Measurements from ENCODE around the gene GRM2. TPM values are rescaled to one million over a fixed set of nuclear protein-coding genes. Genes with fewer than 3 reads are reported as not detected.

Gene GRM2
- total RNA-seq, 2 experiments from 2014 or later: 2.4 to 3.0 TPM

- DNase-seq: no peak
- Mint-ChIP-seq H3K27ac (no peak overlapping the region), H3K27me3 (peaks cover 9% of the 10 kb centered on the region), H3K9me3 (no peaks in the 10 kb centered on the region), H3K4me3 (no peak overlapping the region), H3K36me3 (ENCODE audit: low read depth) (peaks cover 4% of the 10 kb centered on the region), H3K4me1 (peaks cover 8% of the 10 kb centered on the region)
- CTCF ChIA-PET: interaction anchor here (0.6 to 1.3 kb wide), 2 partner anchors 25 to 457 kb away, joined by 4 to 7 read pairs; no protein-coding TSS in a partner anchor
- POLR2A ChIA-PET: no interaction called here
These were observed 3.9 kb downstream of the GRM2 start for GRCh38 chr3:51710631-51711351.

- POLR2A ChIA-PET: no interaction called here
- Mint-ChIP-seq H3K4me1 (peaks cover 6% of the 10 kb centered on the region), H3K36me3 (ENCODE audit: low read depth) (peaks cover 1% of the 10 kb centered on the region), H3K9me3 (no peaks in the 10 kb centered on the region), H3K4me3 (no peak overlapping the region), H3K27ac (no peak overlapping the region), H3K27me3 (peaks cover 9% of the 10 kb centered on the region)
- no peak for DNase-seq
- CTCF ChIA-PET: no interaction called here
These were observed 4.6 kb downstream of the GRM2 start for GRCh38 chr3:51711352-51712037.

GRCh38 chr3:51712038-51712420 lies 5.2 kb downstream of the GRM2 start:
- H3K9me3 Mint-ChIP-seq: no peaks in the 10 kb centered on the region
- no peak overlapping the region for H3K27ac Mint-ChIP-seq
- peaks cover 6% of the 10 kb centered on the region for H3K4me1 Mint-ChIP-seq
- ChIA-PET CTCF (interaction anchor here (1.1 kb wide), 1 partner anchor 37 kb away, joined by 3 read pairs; no protein-coding TSS in a partner anchor), POLR2A (no interaction called here)
- DNase-seq: no peak
- H3K36me3 Mint-ChIP-seq (ENCODE audit: low read depth): peaks cover 1% of the 10 kb centered on the region
- peaks cover 7% of the 10 kb centered on the region for H3K27me3 Mint-ChIP-seq
- no peak overlapping the region for H3K4me3 Mint-ChIP-seq

- Mint-ChIP-seq H3K27ac (no peak overlapping the region), H3K27me3 (peaks cover 4% of the 10 kb centered on the region), H3K9me3 (no peaks in the 10 kb centered on the region), H3K4me1 (peaks cover 2% of the 10 kb centered on the region), H3K4me3 (no peak overlapping the region), H3K36me3 (ENCODE audit: low read depth) (peaks cover 1% of the 10 kb centered on the region)
- ChIA-PET CTCF (interaction anchor here (1.1 kb wide), 1 partner anchor 38 kb away, joined by 3 read pairs; no protein-coding TSS in a partner anchor), POLR2A (no interaction called here)
- DNase-seq: no peak
These were observed 5.7 kb downstream of the GRM2 start for GRCh38 chr3:51712511-51712931.

GRCh38 chr3:51712963-51713362 lies 6.1 kb downstream of the GRM2 start:
- ChIA-PET CTCF (interaction anchor here (1.1 kb wide), 1 partner anchor 38 kb away, joined by 3 read pairs; no protein-coding TSS in a partner anchor), POLR2A (no interaction called here)
- peaks cover 1% of the 10 kb centered on the region for H3K36me3 Mint-ChIP-seq (ENCODE audit: low read depth)

GRCh38 chr3:51715231-51715976 lies 8.5 kb downstream of the GRM2 start:
- ChIA-PET CTCF (interaction anchor here (1.2 to 1.5 kb wide), 2 partner anchors 26 to 213 kb away, joined by 4 read pairs; no protein-coding TSS in a partner anchor), POLR2A (no interaction called here)
- no peaks in the 10 kb centered on the region for H3K9me3 Mint-ChIP-seq
- DNase-seq: no peak
- H3K27ac Mint-ChIP-seq: no peak overlapping the region
- H3K4me3 Mint-ChIP-seq: no peak overlapping the region
- no peaks in the 10 kb centered on the region for H3K27me3 Mint-ChIP-seq
- peaks cover 18% of the 10 kb centered on the region for H3K4me1 Mint-ChIP-seq
- no peaks in the 10 kb centered on the region for H3K36me3 Mint-ChIP-seq (ENCODE audit: low read depth)

More at GRCh38 chr3:51712963-51713362, 6.1 kb downstream of the GRM2 start:
- H3K9me3 Mint-ChIP-seq: no peaks in the 10 kb centered on the region
- DNase-seq: no peak
- H3K4me1 Mint-ChIP-seq: peaks cover 2% of the 10 kb centered on the region
- H3K27me3 Mint-ChIP-seq: no peaks in the 10 kb centered on the region
- no peak overlapping the region for H3K27ac Mint-ChIP-seq
- no peak overlapping the region for H3K4me3 Mint-ChIP-seq

GRCh38 chr3:51715977-51716294 lies 9.1 kb downstream of the GRM2 start:
- DNase-seq: no peak
- Mint-ChIP-seq H3K36me3 (ENCODE audit: low read depth) (no peaks in the 10 kb centered on the region), H3K4me3 (no peak overlapping the region), H3K27me3 (no peaks in the 10 kb centered on the region), H3K27ac (no peak overlapping the region), H3K9me3 (no peaks in the 10 kb centered on the region), H3K4me1 (peaks cover 22% of the 10 kb centered on the region)
- ChIA-PET POLR2A (no interaction called here), CTCF (interaction anchor here (1.1 to 1.5 kb wide), 4 partner anchors 26 to 214 kb away, joined by 3 to 4 read pairs (median 4); no protein-coding TSS in a partner anchor)

GRCh38 chr3:51716805-51717204 lies 9.9 kb downstream of the GRM2 start:
- Mint-ChIP-seq H3K9me3 (no peaks in the 10 kb centered on the region), H3K27ac (no peak overlapping the region), H3K4me1 (peaks cover 31% of the 10 kb centered on the region), H3K27me3 (no peaks in the 10 kb centered on the region), H3K4me3 (no peak overlapping the region), H3K36me3 (ENCODE audit: low read depth) (no peaks in the 10 kb centered on the region)
- CTCF ChIA-PET: interaction anchor here (1.1 to 1.5 kb wide), 4 partner anchors 27 to 215 kb away, joined by 3 to 4 read pairs (median 4); no protein-coding TSS in a partner anchor
- DNase-seq: no peak
- POLR2A ChIA-PET: no interaction called here

GRCh38 chr3:51717446-51717845 lies 10.6 kb downstream of the GRM2 start:
- Mint-ChIP-seq H3K27ac (no peak overlapping the region), H3K36me3 (ENCODE audit: low read depth) (no peaks in the 10 kb centered on the region), H3K4me1 (peaks cover 35% of the 10 kb centered on the region), H3K9me3 (no peaks in the 10 kb centered on the region), H3K4me3 (no peak overlapping the region), H3K27me3 (no peaks in the 10 kb centered on the region)
- DNase-seq: no peak
- ChIA-PET POLR2A (no interaction called here), CTCF (interaction anchor here (1.3 kb wide), 1 partner anchor 35 kb away, joined by 4 read pairs; no protein-coding TSS in a partner anchor)

GRCh38 chr3:51717947-51718346 lies 11.1 kb downstream of the GRM2 start:
- Mint-ChIP-seq H3K36me3 (ENCODE audit: low read depth) (no peaks in the 10 kb centered on the region), H3K27ac (no peak overlapping the region), H3K27me3 (no peaks in the 10 kb centered on the region), H3K4me3 (no peak overlapping the region), H3K9me3 (no peaks in the 10 kb centered on the region), H3K4me1 (peaks cover 36% of the 10 kb centered on the region)
- ChIA-PET CTCF (interaction anchor here (1.8 kb wide), 1 partner anchor 36 kb away, joined by 7 read pairs; no protein-coding TSS in a partner anchor), POLR2A (no interaction called here)
- no peak for DNase-seq

GRCh38 chr3:51718547-51719409 lies 11.9 kb downstream of the GRM2 start:
- ChIA-PET POLR2A (no interaction called here), CTCF (interaction anchor here (0.6 to 2.5 kb wide), 16 partner anchors 11 to 221 kb away, joined by 3 to 11 read pairs (median 3); no protein-coding TSS in a partner anchor)
- Mint-ChIP-seq H3K9me3 (no peaks in the 10 kb centered on the region), H3K27ac (no peak overlapping the region), H3K36me3 (ENCODE audit: low read depth) (no peaks in the 10 kb centered on the region), H3K4me3 (no peak overlapping the region), H3K4me1 (peaks cover 36% of the 10 kb centered on the region), H3K27me3 (no peaks in the 10 kb centered on the region)
- DNase-seq: peak; percentile 78

- POLR2A ChIA-PET: no interaction called here
These were observed 12.7 kb downstream of the GRM2 start for GRCh38 chr3:51719410-51720025.

More at GRCh38 chr3:51719410-51720025, 12.7 kb downstream of the GRM2 start:
- no peak overlapping the region for H3K27ac Mint-ChIP-seq
- no peak for DNase-seq
- CTCF ChIA-PET: interaction anchor here (0.9 to 2.5 kb wide), 14 partner anchors 10 to 221 kb away, joined by 3 to 11 read pairs (median 3); no protein-coding TSS in a partner anchor
- H3K36me3 Mint-ChIP-seq (ENCODE audit: low read depth): no peaks in the 10 kb centered on the region
- no peaks in the 10 kb centered on the region for H3K27me3 Mint-ChIP-seq
- no peak overlapping the region for H3K4me3 Mint-ChIP-seq
- no peaks in the 10 kb centered on the region for H3K9me3 Mint-ChIP-seq
- peaks cover 36% of the 10 kb centered on the region for H3K4me1 Mint-ChIP-seq

Data from activated CD4-positive, alpha-beta T cell treated with anti-CD3 and anti-CD28 coated beads, Interleukin-2, amount 10 ng/mL, durations not matched to agents 7 days and 5 days (primary cell).